Upper lobe of left lung (tissue), 6 donors: Measurements from ENCODE around the gene PTPRG. TPM values are rescaled to one million over a fixed set of nuclear protein-coding genes. Genes with fewer than 3 reads are reported as not detected.
A peak's percentile ranks its signal among the peaks of the same experiment; 100 is the strongest.

Source experiments
- ATAC-seq, 2 donors: fragments of 200-7000 bp; cut with Tn5 transposase; one replicate each; pipeline ENCODE4 v1.9.1; 2022; ENCODE audit warnings: mild to moderate bottlenecking in 2 of 2, moderate library complexity in 2 of 2; ENCODE audit not compliant: low FRiP score in 2 of 2
- DNase-seq, 2 donors: peaks; one replicate each; pipeline ENCODE4 v3.0.0-alpha.2; 2019 to 2020
- H3K27ac ChIP-seq, 4 donors: fragments of 200-600 bp; sonication (generic); one replicate each; pipeline ENCODE4 v1.5.1; 2016 to 2019
- H3K27me3 ChIP-seq, 4 donors: fragments of 200-600 bp; sonication (generic); one replicate each; pipeline ENCODE4 v1.5.1; 2017 to 2019
- H3K36me3 ChIP-seq, 4 donors: fragments of 200-600 bp; sonication (generic); one replicate each; pipeline ENCODE4 v1.5.1; 2016 to 2019
- H3K4me1 ChIP-seq, 4 donors: fragments of 200-600 bp; sonication (generic); one replicate each; pipeline ENCODE4 v1.5.1; 2018 to 2019
- H3K4me3 ChIP-seq, 4 donors: fragments of 200-600 bp; sonication (generic); one replicate each; pipeline ENCODE4 v1.5.1; 2017 to 2019; ENCODE audit warnings: mild to moderate bottlenecking in 2 of 4, moderate library complexity in 1 of 4
- H3K9me3 ChIP-seq, 4 donors: fragments of 200-600 bp; sonication (generic); one replicate each; pipeline ENCODE4 v1.5.1; 2018 to 2019
- EP300 ChIP-seq, 4 donors: sonication (generic); formaldehyde crosslinking; IDR thresholded peaks; one replicate each; pipeline ENCODE4 v1.5.1; 2017; ENCODE audit warnings: antibody characterized with exemption in 4 of 4, control low read depth in 2 of 4
- POLR2A ChIP-seq, 4 donors: fragments of 450-650 bp; IDR thresholded peaks; one replicate each; pipeline ENCODE4 v1.5.1; 2016 to 2017; ENCODE audit warnings: antibody characterized with exemption in 4 of 4, mild to moderate bottlenecking in 2 of 4
- POLR2AphosphoS5 ChIP-seq, 2 donors: sonication (generic); formaldehyde crosslinking; IDR thresholded peaks; one replicate each; pipeline ENCODE4 v1.5.1; 2017; ENCODE audit warnings: antibody characterized with exemption in 2 of 2
- WGBS, 2 donors: methylation state at CpG; one replicate each; pipeline ENCODE4 v1.1.5; 2017 to 2018; 5-methylcytosine and 5-hydroxymethylcytosine counted together
- total RNA-seq, 6 donors: library from RNA; depleted of rRNA in 4 of 6; stranded (reverse); fragments of >200 nt in 4 of 6; gene quantifications; one replicate each; pipeline versions ENCODE4 v1.1.0 to v1.2.1, GENCODE V29; 2016 to 2021
- TF ChIP-seq, protein P1 (sequence below), 6 experiments: fragments of 450-650 bp in 4 of 6; fragments of 200-600 bp in 2 of 6; sonication (generic) in 2 of 6; IDR thresholded peaks; one replicate each; pipeline ENCODE4 v1.5.1; 2016 to 2019; ENCODE audit warnings: antibody characterized with exemption in 6 of 6
- donor health status: DM: no; HTN: no; CAD: no; lungs with moderate emphysema.
- donor health status: DM: no; HTN: yes; CAD: no; lungs with severe emphysema.

Gene PTPRG
- total RNA-seq, 6 donors from 2014 or later: 58.7 to 101 (median 68.8) TPM

DNA sequence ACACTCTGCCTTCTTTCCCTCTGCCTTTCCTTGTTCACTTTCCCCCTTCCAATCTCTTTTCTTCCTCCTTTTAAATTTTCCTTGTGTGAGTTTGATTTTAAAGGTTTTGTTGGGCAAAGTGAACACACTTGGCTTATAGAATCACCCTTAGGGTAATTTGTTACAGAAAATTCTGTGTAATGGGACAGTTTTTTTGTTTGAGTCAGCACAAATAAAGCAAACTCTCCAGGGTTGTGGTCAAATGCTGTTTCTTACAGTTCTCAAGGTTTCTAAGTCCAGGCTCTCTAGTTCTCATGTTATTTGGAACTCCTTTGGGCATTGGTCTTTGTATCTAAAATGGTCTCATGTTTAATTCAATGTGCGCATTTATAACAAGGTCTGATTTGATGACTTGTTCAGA is 307.1 kb downstream of the PTPRG start:
- H3K27ac ChIP-seq: no peak overlapping the region
- peaks cover 3 to 9% (median 4%) of the 10 kb centered on the region in 4 donors for H3K4me1 ChIP-seq
- TF ChIP-seq, protein P1, sequence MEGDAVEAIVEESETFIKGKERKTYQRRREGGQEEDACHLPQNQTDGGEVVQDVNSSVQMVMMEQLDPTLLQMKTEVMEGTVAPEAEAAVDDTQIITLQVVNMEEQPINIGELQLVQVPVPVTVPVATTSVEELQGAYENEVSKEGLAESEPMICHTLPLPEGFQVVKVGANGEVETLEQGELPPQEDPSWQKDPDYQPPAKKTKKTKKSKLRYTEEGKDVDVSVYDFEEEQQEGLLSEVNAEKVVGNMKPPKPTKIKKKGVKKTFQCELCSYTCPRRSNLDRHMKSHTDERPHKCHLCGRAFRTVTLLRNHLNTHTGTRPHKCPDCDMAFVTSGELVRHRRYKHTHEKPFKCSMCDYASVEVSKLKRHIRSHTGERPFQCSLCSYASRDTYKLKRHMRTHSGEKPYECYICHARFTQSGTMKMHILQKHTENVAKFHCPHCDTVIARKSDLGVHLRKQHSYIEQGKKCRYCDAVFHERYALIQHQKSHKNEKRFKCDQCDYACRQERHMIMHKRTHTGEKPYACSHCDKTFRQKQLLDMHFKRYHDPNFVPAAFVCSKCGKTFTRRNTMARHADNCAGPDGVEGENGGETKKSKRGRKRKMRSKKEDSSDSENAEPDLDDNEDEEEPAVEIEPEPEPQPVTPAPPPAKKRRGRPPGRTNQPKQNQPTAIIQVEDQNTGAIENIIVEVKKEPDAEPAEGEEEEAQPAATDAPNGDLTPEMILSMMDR (IDR thresholded peaks at IDR 0.05): no peak
- no peak for ATAC-seq
- no peak overlapping the region for H3K4me3 ChIP-seq
- no peaks in the 10 kb centered on the region for H3K9me3 ChIP-seq
- WGBS, 2 donors: 96 to 100% methylated on average over 1 of the region's 1 CpG
- no peaks in the 10 kb centered on the region for H3K36me3 ChIP-seq
- no peaks in the 10 kb centered on the region for H3K27me3 ChIP-seq
- DNase-seq: no peak

DNA sequence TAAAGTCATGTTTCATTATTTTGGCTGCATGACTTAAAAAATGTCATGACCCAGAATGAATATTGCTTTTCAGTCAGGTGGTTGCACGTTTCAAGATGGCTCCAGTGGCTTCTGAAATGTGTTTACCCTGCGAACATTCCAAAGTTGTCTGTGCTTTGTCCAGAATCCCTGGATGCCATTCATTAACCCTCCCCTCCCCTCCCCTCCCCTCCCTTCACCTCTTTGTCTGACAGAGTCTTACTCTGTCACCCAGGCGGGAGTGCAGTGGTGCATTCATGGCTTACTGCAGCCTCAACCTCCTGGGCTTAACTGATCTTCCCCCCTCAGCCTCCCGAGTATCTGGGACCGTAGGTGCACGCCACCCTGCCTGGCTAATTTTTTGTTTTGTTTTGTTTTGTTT is 308.0 kb downstream of the PTPRG start:
- Histone ChIP-seq H3K36me3 (no peaks in the 10 kb centered on the region), H3K9me3 (no peaks in the 10 kb centered on the region), H3K27me3 (no peaks in the 10 kb centered on the region), H3K27ac (no peak overlapping the region), H3K4me3 (no peak overlapping the region), H3K4me1 (peaks cover 5 to 15% (median 7%) of the 10 kb centered on the region in 4 donors)
- no peak for DNase-seq
- no peak for ATAC-seq
- WGBS, 2 donors: 83 to 91% methylated on average over 6 of the region's 6 CpGs
- TF ChIP-seq POLR2A (IDR thresholded peaks at IDR 0.05): no peak
- no peak for TF ChIP-seq POLR2AphosphoS5 (IDR thresholded peaks at IDR 0.05)
- TF ChIP-seq EP300 (IDR thresholded peaks at IDR 0.05): no peak
- TF ChIP-seq, protein P1 (IDR thresholded peaks at IDR 0.05): no peak

DNA sequence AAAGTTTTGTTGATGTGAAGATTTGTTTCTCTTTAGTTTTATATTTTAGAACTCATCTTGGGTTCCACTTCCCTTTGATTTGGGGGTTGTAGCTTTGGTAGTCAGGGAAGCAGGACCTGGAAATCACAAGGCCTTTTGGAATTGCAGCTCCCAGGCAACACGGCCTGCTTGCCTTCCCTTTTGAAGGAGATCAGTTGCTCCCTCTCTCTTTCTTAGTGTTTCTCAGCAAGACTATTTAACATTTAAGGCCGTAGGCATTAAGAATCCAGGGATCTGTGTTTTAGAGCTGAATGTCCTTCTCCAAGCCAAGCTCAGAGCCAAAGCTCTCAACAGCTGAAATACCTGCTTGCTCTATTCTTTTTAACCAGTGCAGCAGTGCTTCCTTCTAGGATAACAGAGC is 310.3 kb downstream of the PTPRG start:
- TF ChIP-seq POLR2AphosphoS5 (IDR thresholded peaks at IDR 0.05) (no peak), EP300 (IDR thresholded peaks at IDR 0.05) (no peak), POLR2A (IDR thresholded peaks at IDR 0.05) (no peak)
- TF ChIP-seq, protein P1 (IDR thresholded peaks at IDR 0.05): no peak
- Histone ChIP-seq H3K4me1 (peaks cover 11 to 30% (median 20%) of the 10 kb centered on the region in 4 donors), H3K4me3 (no peak overlapping the region), H3K36me3 (no peaks in the 10 kb centered on the region), H3K9me3 (no peaks in the 10 kb centered on the region), H3K27ac (no peak overlapping the region), H3K27me3 (no peaks in the 10 kb centered on the region)
- ATAC-seq (no peak), DNase-seq (no peak)
- WGBS, 2 donors: 85 to 96% methylated on average over 2 of the region's 2 CpGs

DNA sequence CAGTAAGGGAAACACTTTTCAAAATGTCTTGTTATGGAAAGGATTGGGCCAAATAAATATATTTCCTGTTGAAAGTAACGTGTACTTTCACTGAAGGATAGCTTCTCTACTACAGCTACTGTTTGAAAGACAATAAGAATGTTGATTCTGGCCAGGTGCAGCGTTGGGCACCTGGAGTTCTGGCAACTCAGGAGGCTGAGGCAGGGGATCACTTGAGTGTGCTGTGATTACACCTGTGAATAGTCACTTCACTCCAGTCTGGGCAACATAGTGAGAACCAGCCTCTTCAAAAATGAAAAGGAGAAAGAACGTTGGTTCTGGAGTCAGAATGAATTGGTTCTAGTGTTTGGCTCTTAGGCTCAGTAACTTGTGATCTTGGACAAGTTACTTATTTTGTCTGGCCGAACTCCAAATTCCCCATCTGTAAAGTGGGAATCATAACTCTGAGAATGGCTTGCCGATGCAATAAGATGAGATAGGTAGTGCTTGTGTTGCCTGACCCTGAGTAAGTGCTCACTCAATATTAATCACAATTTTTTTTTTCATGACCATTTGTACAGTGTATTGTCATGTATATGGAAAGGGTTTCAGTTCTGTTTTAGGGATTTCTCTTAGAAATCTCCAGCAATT is 310.8 kb downstream of the PTPRG start:
- ATAC-seq (peak in 1 of 2 donors; percentile 6), DNase-seq (no peak)
- WGBS, 2 donors: 60 to 62% methylated on average over 5 of the region's 5 CpGs
- Histone ChIP-seq H3K36me3 (no peaks in the 10 kb centered on the region), H3K4me1 (peaks cover 14 to 35% (median 24%) of the 10 kb centered on the region in 4 donors), H3K27ac (no peak overlapping the region), H3K9me3 (no peaks in the 10 kb centered on the region), H3K27me3 (no peaks in the 10 kb centered on the region), H3K4me3 (no peak overlapping the region)
- TF ChIP-seq, protein P1 (IDR thresholded peaks at IDR 0.05): no peak
- TF ChIP-seq POLR2AphosphoS5 (IDR thresholded peaks at IDR 0.05) (no peak), EP300 (IDR thresholded peaks at IDR 0.05) (no peak), POLR2A (IDR thresholded peaks at IDR 0.05) (no peak)
